AML-193 (cell line): ENCODE measurements around the gene PRPF19.
A peak's percentile ranks its signal among the peaks of the same experiment; 100 is the strongest.

Experiments used
- DNase-seq, 2 experiments: peaks; one replicate each; lab custom pipeline; 2025; lab: John Stamatoyannopoulos, UW

The PRPF19 gene

GRCh38 chr11:60905047-60905446, 1.3 kb downstream of the PRPF19 start:
- no peak for DNase-seq

GRCh38 chr11:60902625-60903024, 3.8 kb downstream of the PRPF19 start:
- no peak for DNase-seq

- no peak for DNase-seq
These were observed 5.5 kb downstream of the PRPF19 start for GRCh38 chr11:60900673-60901404.

- no peak for DNase-seq
These were observed 6.4 kb downstream of the PRPF19 start for GRCh38 chr11:60899977-60900376.

GRCh38 chr11:60899046-60899936, 7.1 kb downstream of the PRPF19 start:
- DNase-seq = peak; percentile 45 to 64

GRCh38 chr11:60897496-60897895, 8.9 kb downstream of the PRPF19 start:
- no peak for DNase-seq

GRCh38 chr11:60895687-60896086, 10.7 kb downstream of the PRPF19 start:
- DNase-seq = no peak

- DNase-seq = no peak
These were observed 15.2 kb downstream of the PRPF19 start for GRCh38 chr11:60891103-60891741.

- no peak for DNase-seq
These were observed 15.7 kb downstream of the PRPF19 start for GRCh38 chr11:60890696-60891095.

GRCh38 chr11:60889869-60890311, 16.5 kb downstream of the PRPF19 start:
- no peak for DNase-seq

- peak; percentile 19 to 36 for DNase-seq
These were observed 18.8 kb downstream of the PRPF19 start for GRCh38 chr11:60887556-60887955.

GRCh38 chr11:60880643-60881282, 25.6 kb downstream of the PRPF19 start:
- no peak for DNase-seq

- DNase-seq = no peak
These were observed 26.3 kb downstream of the PRPF19 start for GRCh38 chr11:60879971-60880588.

GRCh38 chr11:60879104-60879503, 27.3 kb downstream of the PRPF19 start:
- DNase-seq = no peak

GRCh38 chr11:60878245-60879101, 27.9 kb downstream of the PRPF19 start:
- no peak for DNase-seq

- DNase-seq = no peak
These were observed 30.3 kb downstream of the PRPF19 start for GRCh38 chr11:60876168-60876485.

GRCh38 chr11:60875366-60876167, 30.8 kb downstream of the PRPF19 start:
- no peak for DNase-seq

- no peak for DNase-seq
These were observed 31.7 kb downstream of the PRPF19 start for GRCh38 chr11:60874421-60875365.

GRCh38 chr11:60873533-60873932, 32.9 kb downstream of the PRPF19 start:
- DNase-seq = no peak
